ENCODE data around the gene LMOD1.

DNA sequence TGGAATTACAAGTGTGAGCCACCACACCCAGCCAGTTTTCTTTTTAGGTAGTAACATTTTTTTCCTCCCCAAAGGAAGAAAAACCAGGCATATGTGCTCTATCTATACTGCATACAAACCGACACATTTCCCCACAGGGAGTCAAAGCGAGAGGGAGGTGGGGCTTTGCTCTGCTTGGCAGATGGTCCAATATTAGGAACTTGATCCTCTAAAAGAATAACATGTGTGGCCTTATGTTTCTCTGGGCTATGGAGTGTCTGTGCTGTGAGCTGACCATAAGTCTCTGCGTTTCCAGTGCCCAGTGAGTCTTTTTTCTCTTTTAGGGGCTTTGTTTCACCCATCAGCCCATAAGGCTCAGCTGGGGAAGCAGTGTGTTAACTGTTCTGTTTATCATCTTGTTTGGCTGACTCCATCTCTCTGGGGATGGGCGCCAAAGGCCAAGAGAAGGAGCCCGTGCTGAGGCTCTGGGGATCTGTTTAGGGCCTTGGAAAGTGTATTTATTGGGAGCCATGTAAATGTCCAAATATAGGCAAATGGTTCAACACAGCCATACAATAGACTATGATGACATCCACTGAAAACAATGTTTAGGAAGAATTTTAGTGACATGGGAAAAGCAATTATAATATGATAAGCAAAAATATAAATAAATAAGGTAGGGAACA lies 20.2 kb downstream of the LMOD1 start:
- TF ChIP-seq JUN (IDR thresholded peaks at IDR 0.05; ENCODE audit: borderline replicate concordance, insufficient read depth, insufficient read length, low read depth) (no peak), POLR2A (IDR thresholded peaks at IDR 0.05; ENCODE audit: low read depth, low read length) (no peak), POLR2AphosphoS5 (IDR thresholded peaks at IDR 0.05; ENCODE audit: insufficient read depth, low read depth, low read length) (no peak), GATA2 (IDR thresholded peaks at IDR 0.05; ENCODE audit: insufficient read depth, insufficient read length, low read depth, low read length) (no peak), MYC (IDR thresholded peaks at IDR 0.05; ENCODE audit: low read depth, low read length) (no peak), EZH2 (IDR thresholded peaks at IDR 0.05; ENCODE audit: borderline replicate concordance, low read depth, low read length, severe bottlenecking) (no peak)
- TF ChIP-seq, protein P1, sequence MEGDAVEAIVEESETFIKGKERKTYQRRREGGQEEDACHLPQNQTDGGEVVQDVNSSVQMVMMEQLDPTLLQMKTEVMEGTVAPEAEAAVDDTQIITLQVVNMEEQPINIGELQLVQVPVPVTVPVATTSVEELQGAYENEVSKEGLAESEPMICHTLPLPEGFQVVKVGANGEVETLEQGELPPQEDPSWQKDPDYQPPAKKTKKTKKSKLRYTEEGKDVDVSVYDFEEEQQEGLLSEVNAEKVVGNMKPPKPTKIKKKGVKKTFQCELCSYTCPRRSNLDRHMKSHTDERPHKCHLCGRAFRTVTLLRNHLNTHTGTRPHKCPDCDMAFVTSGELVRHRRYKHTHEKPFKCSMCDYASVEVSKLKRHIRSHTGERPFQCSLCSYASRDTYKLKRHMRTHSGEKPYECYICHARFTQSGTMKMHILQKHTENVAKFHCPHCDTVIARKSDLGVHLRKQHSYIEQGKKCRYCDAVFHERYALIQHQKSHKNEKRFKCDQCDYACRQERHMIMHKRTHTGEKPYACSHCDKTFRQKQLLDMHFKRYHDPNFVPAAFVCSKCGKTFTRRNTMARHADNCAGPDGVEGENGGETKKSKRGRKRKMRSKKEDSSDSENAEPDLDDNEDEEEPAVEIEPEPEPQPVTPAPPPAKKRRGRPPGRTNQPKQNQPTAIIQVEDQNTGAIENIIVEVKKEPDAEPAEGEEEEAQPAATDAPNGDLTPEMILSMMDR (IDR thresholded peaks at IDR 0.05; ENCODE audit: extremely low read depth in 1 of 2, insufficient read depth in 1 of 2, low read depth in 1 of 2, low read length in 2 of 2), result no peak

All from endothelial cell of umbilical vein (primary cell).